ENCODE measurements around the gene PRMT1. TPM values are rescaled to one million over a fixed set of nuclear protein-coding genes. Genes with fewer than 3 reads are reported as not detected.

Gene PRMT1
- total RNA-seq, 1 experiment from 2014 or later, result 219 TPM

DNA sequence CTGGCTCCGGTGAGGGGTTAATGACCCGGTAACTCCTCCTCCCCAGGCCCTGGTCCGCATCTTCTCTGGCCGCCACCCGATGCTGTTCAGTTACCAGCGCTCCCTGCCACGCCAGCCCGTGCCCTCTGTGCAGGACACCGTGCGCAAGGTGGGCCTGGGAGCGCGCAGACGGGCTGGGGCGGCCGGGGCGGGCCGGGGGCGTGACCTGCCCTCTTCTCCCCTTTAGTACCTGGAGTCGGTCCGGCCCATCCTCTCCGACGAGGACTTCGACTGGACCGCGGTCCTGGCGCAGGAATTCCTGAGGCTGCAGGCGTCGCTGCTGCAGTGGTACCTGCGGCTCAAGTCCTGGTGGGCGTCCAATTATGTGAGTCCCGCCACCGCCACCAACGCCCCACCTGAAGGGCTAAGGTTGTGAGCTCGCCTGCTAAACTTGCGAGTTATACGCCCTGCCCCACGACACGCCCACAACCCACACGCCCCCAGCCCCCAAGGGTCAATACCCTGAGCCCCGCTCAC is 24.3 kb downstream of the PRMT1 start:
- Histone ChIP-seq H3K4me1 (ENCODE audit: control insufficient read depth, insufficient read depth, low read length) (no peaks in the 10 kb centered on the region), H3K27ac (ENCODE audit: low read length) (no peak overlapping the region), H3K36me3 (ENCODE audit: control insufficient read depth, insufficient read depth, low read length) (no peaks in the 10 kb centered on the region), H3K4me3 (ENCODE audit: low read depth in 2 of 2, low read length in 2 of 2) (no peak overlapping the region), H3K27me3 (ENCODE audit: control insufficient read depth, insufficient read depth, low read length) (no peaks in the 10 kb centered on the region), H3K9me3 (ENCODE audit: control insufficient read depth, insufficient read depth, low read depth, low read length) (no peaks in the 10 kb centered on the region)
- intact Hi-C loops (cut with micrococcal nuclease; ENCODE audit: unreplicated experiment), result no loop called here
- CTCF ChIA-PET, result no interaction called here
- peak; percentile 74; the same call in 1 of the 2 replicates for ATAC-seq
- BruUV-seq (replicated peaks), result no TSS peak
- TF ChIP-seq, protein P1, sequence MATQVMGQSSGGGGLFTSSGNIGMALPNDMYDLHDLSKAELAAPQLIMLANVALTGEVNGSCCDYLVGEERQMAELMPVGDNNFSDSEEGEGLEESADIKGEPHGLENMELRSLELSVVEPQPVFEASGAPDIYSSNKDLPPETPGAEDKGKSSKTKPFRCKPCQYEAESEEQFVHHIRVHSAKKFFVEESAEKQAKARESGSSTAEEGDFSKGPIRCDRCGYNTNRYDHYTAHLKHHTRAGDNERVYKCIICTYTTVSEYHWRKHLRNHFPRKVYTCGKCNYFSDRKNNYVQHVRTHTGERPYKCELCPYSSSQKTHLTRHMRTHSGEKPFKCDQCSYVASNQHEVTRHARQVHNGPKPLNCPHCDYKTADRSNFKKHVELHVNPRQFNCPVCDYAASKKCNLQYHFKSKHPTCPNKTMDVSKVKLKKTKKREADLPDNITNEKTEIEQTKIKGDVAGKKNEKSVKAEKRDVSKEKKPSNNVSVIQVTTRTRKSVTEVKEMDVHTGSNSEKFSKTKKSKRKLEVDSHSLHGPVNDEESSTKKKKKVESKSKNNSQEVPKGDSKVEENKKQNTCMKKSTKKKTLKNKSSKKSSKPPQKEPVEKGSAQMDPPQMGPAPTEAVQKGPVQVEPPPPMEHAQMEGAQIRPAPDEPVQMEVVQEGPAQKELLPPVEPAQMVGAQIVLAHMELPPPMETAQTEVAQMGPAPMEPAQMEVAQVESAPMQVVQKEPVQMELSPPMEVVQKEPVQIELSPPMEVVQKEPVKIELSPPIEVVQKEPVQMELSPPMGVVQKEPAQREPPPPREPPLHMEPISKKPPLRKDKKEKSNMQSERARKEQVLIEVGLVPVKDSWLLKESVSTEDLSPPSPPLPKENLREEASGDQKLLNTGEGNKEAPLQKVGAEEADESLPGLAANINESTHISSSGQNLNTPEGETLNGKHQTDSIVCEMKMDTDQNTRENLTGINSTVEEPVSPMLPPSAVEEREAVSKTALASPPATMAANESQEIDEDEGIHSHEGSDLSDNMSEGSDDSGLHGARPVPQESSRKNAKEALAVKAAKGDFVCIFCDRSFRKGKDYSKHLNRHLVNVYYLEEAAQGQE (IDR thresholded peaks at IDR 0.05; ENCODE audit: insufficient read depth in 1 of 2, low read depth in 2 of 2, low read length in 1 of 2), result no peak
- DNase-seq (ENCODE audit: low read depth, low spot score), result no peak
- POLR2A ChIA-PET, result no interaction called here
- in situ Hi-C loops (cut with HindIII; ENCODE audit: low pct_unique_long_range_greater_than_20kb, low sequenced_read_pairs), result no loop called here

DNA sequence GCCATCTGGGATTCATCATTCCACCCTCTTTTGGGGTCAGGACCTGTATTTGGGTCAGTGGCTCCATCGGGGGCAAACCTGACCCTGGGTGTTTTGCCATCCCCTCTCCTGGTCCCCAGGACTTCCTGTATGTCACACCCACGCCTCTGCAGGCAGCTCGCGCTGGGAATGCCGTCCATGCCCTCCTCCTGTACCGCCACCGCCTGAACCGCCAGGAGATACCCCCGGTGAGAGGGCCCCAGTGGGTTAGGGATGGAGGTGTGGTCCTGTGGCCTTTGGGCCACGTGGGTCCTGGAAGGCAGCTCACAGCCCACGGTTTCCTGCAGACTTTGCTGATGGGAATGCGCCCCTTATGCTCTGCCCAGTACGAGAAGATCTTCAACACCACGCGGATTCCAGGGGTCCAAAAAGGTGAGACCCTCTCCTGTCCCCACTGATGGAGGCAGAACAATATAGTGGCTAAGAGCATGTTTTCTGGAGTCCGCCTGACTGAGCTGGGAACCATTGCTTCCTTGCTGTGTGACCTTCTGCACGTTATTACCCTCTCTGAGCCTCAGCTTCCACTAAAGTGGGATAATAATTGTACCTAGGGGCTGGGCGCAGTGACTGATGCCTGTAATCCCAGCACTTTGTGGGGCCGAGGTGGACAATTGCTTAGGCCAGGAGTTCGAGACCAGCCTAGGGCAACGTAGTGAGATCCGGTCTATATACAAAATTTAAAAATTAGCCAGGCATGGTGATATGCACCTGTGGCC is 28.0 kb downstream of the PRMT1 start:
- Histone ChIP-seq H3K9me3 (ENCODE audit: control insufficient read depth, insufficient read depth, low read depth, low read length) (no peaks in the 10 kb centered on the region), H3K4me1 (ENCODE audit: control insufficient read depth, insufficient read depth, low read length) (no peaks in the 10 kb centered on the region), H3K27me3 (ENCODE audit: control insufficient read depth, insufficient read depth, low read length) (no peaks in the 10 kb centered on the region), H3K27ac (ENCODE audit: low read length) (no peak overlapping the region), H3K4me3 (ENCODE audit: low read depth in 2 of 2, low read length in 2 of 2) (no peak overlapping the region), H3K36me3 (ENCODE audit: control insufficient read depth, insufficient read depth, low read length) (no peaks in the 10 kb centered on the region)
- ChIA-PET CTCF (no interaction called here), POLR2A (interaction anchor here (0.7 kb wide), 1 partner anchor 10 kb away, joined by 3 read pairs; no protein-coding TSS in a partner anchor)
- DNase-seq (ENCODE audit: low read depth, low spot score) (no peak), ATAC-seq (no peak)
- in situ Hi-C loops (cut with HindIII; ENCODE audit: low pct_unique_long_range_greater_than_20kb, low sequenced_read_pairs) (no loop called here), intact Hi-C loops (cut with micrococcal nuclease; ENCODE audit: unreplicated experiment) (no loop called here)
- TF ChIP-seq POLR2AphosphoS5 (IDR thresholded peaks at IDR 0.05; ENCODE audit: low read depth, low read length) (no peak), SIN3A (IDR thresholded peaks at IDR 0.05; ENCODE audit: borderline replicate concordance, insufficient read depth, low read depth, low read length) (no peak), TCF7L2 (IDR thresholded peaks at IDR 0.05; ENCODE audit: low read depth, low read length) (no peak)
- TF ChIP-seq, protein P2, sequence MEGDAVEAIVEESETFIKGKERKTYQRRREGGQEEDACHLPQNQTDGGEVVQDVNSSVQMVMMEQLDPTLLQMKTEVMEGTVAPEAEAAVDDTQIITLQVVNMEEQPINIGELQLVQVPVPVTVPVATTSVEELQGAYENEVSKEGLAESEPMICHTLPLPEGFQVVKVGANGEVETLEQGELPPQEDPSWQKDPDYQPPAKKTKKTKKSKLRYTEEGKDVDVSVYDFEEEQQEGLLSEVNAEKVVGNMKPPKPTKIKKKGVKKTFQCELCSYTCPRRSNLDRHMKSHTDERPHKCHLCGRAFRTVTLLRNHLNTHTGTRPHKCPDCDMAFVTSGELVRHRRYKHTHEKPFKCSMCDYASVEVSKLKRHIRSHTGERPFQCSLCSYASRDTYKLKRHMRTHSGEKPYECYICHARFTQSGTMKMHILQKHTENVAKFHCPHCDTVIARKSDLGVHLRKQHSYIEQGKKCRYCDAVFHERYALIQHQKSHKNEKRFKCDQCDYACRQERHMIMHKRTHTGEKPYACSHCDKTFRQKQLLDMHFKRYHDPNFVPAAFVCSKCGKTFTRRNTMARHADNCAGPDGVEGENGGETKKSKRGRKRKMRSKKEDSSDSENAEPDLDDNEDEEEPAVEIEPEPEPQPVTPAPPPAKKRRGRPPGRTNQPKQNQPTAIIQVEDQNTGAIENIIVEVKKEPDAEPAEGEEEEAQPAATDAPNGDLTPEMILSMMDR (IDR thresholded peaks at IDR 0.05), result no peak
- TF ChIP-seq, protein P1 (IDR thresholded peaks at IDR 0.05; ENCODE audit: insufficient read depth in 1 of 2, low read depth in 2 of 2, low read length in 1 of 2), result no peak
- BruUV-seq (replicated peaks), result no TSS peak
